Endometrium (tissue), 2 donors: ENCODE data around the gene WDPCP.
"Not testable (repeated sequence)": the region's sequence is repeated elsewhere in the genome, so short reads cannot be mapped to it uniquely, and the experiment has no call there.

Experiments used
- FAIRE-seq: peaks from 2 replicates; lab custom pipeline; 2012; peaks lifted over from hg19 to GRCh38; lab: Jason Lieb, UNC
- donor health status: control.
- donor health status: control.

WDPCP gene

DNA sequence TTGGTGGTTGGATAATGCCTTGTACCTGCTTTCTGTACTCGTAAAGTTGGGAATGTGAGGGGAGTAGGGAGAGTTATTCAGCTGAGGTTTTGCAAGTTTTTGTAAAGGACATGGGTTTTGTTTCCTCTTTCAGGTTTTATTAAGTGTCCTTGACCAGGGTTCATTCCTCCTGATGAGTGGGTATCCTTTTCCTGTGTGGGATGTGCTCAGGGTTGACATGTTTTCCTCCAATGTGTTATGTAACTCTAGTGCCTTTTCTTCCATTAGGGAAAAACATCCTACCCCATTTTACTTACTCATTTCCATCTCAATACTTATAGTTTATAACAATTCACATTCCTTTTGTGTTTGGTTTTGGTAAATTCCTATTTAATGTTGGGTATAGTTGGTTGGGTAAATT is 489.2 kb downstream of the WDPCP start:
- FAIRE-seq = no peak

DNA sequence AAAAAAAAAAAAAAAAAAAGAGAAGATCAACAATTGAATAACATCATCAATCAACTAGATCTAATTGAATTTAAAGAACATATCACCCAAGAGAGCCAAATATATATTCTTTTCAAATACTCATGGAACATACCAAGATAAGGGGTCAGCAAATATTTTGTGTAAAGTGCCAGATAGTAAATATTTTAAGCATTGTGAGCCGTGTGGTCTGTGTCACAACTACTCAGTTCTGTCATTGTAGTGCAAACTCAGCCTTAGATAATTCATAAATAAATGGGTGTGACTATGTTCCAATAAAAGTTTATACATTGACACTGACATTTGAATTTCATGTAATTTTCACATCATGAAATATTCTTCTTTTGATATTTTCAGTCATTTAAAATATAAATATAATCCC is 491.8 kb downstream of the WDPCP start:
- no peak for FAIRE-seq

DNA sequence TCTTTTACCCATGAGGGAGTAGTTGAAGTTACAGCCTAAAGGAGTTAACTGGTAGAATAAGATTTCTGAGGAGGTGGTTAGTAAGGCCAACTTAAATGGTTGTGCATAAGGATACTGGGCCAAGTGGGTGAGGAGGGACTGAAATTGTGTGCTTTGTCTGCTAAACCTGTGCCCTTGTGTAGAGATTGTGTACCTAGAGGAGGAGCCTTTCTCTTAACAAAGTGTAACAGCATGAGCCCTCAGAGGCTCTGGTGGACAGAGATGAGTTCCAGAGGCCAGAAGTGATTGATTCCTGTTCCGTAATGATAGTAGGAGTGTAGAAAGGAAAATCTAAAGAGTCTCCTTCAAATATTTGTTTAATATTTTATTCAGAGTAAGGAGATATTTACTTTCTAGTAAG is 494.8 kb downstream of the WDPCP start:
- no peak for FAIRE-seq

DNA sequence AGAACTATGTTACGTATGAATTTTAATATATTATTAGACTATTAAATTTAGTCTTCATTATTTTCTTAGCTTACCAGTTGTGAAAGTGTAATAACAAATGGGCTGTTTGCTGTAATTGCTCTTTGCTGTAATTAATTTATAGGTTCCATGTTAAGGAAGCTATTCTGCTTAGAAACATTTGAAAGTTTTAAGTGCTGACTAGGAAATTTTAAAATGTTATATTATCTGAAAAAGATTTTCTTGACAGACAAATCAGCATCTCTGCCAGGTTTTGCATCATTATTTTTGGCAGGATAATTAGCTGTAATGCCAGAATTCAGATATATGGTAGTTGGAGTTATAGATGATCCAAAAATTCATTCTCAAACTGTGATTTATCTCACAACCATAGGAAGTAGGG is 495.4 kb downstream of the WDPCP start:
- no peak for FAIRE-seq

DNA sequence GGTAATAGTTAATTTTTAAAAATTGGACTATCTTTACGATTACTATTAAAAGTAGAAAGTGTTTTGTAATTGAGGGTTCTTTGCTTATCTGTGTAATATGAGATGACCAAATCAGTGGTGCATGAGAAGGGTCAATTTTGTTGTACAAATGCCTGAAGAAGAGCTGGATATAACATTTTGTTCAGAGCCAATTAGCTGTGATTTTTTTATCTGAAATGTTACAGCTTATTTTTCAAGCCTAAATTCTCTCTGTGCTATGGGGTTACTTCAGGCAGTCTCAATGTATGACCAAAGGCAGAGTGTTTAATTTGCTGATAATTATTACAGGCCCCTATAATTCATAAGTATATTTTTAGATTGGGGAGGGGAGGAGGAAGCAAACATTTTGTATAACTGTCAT is 495.9 kb downstream of the WDPCP start:
- FAIRE-seq = no peak

DNA sequence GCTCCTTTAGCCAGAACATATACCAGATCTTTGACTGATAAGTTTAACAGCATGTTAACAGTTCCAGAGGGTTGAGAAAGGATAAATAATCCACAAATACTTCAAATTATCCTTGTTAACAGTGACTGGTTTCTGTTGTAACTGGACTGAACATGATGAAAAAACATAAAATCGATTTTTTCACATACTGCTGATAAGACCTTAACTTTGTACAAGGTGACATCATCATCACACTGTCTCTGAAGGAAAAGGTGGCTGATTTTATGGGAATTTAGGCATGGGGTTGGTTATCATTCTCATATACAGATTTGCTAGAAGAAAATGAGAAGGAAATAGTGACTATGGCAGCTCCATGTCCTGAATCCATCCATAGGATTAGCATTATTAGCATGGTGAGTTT is 501.6 kb downstream of the WDPCP start:
- FAIRE-seq = no peak

DNA sequence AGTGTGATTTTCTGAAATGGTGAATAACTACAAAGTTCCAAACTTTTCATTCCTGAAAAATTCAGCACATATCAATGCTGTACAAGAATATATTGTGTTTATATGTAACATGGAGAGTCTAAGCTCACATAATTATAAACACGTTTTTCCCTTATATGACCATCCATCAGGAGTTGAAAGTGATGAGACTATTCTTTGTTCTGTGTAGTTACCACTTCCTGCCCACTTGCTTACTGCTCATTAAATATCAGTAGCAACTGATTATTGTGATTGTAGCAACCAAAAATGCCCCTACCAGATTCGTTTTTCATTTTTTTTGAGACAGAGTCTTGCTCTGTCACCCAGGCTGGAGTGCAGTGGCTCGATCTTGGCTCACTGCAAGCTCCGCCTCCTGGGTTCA is 506.9 kb downstream of the WDPCP start:
- no peak for FAIRE-seq

DNA sequence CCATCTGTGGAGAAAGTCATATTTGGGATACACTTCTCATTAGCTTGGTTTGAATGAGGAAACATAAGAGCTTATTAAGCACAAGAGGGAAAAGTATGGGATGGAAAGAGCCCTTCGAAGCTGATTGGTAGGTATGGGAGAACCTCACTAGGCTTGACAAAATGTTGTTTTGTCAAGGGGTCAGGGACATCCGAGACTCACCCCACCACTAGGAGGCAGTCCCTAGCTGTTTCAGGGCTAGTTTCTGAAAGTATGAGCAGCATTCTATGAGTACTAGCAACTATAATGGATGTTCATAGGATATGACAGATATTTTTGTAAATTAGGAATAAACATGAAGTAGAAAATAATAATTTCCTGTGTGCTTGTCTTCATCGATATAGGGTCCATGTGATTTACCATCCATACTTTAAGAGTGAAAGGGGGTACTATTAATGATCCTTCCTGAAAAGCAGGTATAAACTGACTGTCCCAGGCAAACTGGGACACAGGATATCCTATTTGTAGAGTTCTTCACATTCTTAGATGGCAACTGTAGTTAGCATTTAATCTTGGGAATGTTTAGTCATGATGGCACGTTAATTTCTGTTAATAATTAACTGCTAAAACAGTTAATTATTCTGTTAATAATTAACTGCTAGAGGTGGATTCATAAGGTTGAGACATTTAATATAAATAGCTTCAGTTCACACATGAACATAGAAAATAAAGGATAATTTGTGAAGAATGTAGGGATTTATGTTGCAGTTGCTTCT is 509.2 kb downstream of the WDPCP start:
- no peak for FAIRE-seq

DNA sequence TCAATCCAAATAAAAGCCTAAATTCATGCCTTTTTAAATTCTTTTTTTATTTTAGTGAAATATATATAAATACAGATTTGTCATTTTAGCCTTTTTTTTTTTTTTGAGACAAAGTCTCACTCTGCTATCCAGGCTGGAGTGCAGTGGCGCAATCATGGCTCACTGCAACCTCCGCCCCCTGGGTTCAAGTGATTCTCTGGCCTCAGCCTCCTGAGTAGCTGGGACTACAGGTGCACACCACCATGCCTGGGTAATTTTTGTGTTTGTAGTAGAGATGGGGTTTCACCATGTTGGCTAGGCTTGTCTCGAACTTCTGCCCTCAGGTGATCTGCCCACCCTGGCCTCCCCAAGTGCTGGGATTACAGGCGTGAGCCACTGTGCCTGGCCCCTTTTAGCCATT is 513.9 kb downstream of the WDPCP start:
- FAIRE-seq = not testable (repeated sequence)

DNA sequence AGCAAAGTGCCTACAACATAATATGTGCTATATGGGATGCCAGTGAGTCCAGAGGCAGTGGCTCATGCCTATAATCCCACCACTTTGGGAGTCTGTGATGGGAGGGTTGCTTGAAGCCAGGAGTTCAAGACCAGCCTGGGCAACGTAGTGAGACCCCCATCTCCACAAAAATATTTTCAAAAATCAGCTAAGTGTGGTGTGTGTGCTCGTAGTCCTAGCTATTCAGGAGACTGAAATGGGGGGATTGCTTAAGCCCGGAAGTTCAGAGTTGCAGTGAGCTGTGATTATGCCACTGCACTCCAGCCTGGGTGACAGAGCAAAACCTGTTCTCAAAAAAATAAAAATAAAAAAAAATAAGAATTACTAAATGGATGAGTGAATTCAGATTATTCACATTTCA is 514.3 kb downstream of the WDPCP start:
- no peak for FAIRE-seq

DNA sequence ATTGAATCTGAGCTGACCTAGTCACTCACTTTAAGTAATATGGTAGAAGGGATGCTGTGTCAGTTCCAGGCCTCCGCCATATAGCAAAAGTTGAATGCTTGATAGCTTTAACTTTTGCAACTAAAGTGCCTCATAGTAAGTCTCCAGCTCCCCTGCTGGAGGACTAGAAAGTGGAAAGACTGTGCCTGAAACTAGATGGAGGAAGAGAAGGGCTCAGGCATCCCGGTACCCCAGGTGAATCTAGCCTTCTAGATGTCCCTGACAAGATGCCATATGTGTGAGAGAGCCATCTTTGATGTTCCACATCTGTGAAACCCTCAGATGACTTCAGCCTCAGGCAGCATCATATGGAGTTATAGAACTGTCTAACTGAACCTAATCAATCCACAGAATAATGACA is 516.6 kb downstream of the WDPCP start:
- no peak for FAIRE-seq
